ENCODE data around the gene CASP7. TPM values are rescaled to one million over a fixed set of nuclear protein-coding genes. Genes with fewer than 3 reads are reported as not detected.

The CASP7 gene
- total and polyA plus RNA-seq, 2 donors = 26.5 to 27.9 TPM

DNA sequence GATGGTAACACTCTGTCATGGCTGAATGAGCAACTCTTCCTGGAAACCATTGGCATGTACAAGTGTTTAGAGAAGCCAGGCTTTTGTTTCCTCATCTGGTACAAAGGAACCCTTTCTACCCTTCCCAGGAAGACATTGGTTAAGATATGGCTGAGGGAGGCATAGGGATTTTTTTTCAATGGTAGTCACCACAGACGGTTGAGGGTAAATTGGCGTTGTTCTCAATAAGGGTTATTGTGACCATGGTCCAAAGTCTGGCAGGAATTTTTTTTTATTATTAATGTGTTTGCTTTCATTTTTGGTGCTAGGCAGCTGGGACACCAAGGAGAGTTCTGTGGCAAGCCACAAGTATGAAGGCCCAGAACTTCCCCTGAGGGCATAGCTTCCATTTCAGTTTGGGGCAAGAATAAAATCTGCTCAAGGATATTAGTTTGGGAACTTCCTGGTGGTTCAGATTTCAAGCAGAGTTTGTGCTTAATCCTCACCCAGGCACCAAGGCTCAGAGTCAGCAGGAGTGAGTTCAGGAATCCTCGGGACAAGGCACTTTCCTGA lies 71.5 kb downstream of the CASP7 start, which contains the start of gene PLEKHS1:
Gene PLEKHS1 (plus strand): TSS at position 502 of the 552 bp plus-strand sequence. CDS start 3,596 bp downstream, outside the sequence.
- no peak within 1 kb of the TSS for H3K4me3 ChIP-seq (ENCODE audit: low read length in 2 of 2)
- no peaks in the 10 kb centered on the region for H3K36me3 ChIP-seq (ENCODE audit: control insufficient read depth in 2 of 2, insufficient read depth in 2 of 2, low read length in 1 of 2)
- H3K27ac ChIP-seq (ENCODE audit: low read depth in 1 of 2, low read length in 1 of 2) = no peak within 1 kb of the TSS
- H3K9me3 ChIP-seq (ENCODE audit: control insufficient read depth in 2 of 2, insufficient read depth in 1 of 2, low read length in 1 of 2) = no peaks in the 10 kb centered on the region
- peaks cover 0 to 2% of the 10 kb centered on the region in 2 donors for H3K27me3 ChIP-seq (ENCODE audit: control insufficient read depth in 2 of 2, insufficient read depth in 1 of 2, low read length in 1 of 2)
- H3K4me1 ChIP-seq (ENCODE audit: control insufficient read depth in 2 of 2, insufficient read depth in 2 of 2, low read length in 2 of 2) = no peaks in the 10 kb centered on the region
- DNase-seq (ENCODE audit: low read depth in 6 of 9, low spot score in 9 of 9) = no peak
- 98% methylated on average over 3 of the region's 3 CpGs for WGBS

DNA sequence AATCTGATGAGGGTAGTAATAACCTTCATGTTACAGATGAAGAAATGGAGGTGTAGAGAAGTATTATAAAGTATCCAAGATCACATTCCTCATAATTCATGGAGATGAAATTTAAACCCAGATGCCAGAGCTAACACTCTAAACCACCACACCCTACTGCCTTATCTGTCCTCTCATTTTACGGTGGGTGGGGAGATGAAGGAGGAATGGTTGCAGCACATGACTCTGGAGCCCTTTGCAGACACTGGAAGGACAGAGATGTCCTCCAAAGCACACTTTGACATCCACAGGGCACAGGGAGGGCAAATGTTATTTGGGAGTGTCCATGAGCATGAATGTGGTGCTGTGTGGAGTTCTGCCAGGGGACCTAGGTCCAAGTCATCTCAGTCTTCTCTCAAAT lies 72.8 kb downstream of the CASP7 start:
- Histone ChIP-seq H3K27me3 (ENCODE audit: control insufficient read depth in 2 of 2, insufficient read depth in 1 of 2, low read length in 1 of 2) (peaks cover 0 to 2% of the 10 kb centered on the region in 2 donors), H3K27ac (ENCODE audit: low read depth in 1 of 2, low read length in 1 of 2) (no peak overlapping the region), H3K4me3 (ENCODE audit: low read length in 2 of 2) (no peak overlapping the region), H3K9me3 (ENCODE audit: control insufficient read depth in 2 of 2, insufficient read depth in 1 of 2, low read length in 1 of 2) (no peaks in the 10 kb centered on the region), H3K4me1 (ENCODE audit: control insufficient read depth in 2 of 2, insufficient read depth in 2 of 2, low read length in 2 of 2) (no peaks in the 10 kb centered on the region), H3K36me3 (ENCODE audit: control insufficient read depth in 2 of 2, insufficient read depth in 2 of 2, low read length in 1 of 2) (no peaks in the 10 kb centered on the region)
- no peak for DNase-seq (ENCODE audit: low read depth in 6 of 9, low spot score in 9 of 9)
- WGBS = 48% methylated on average over 1 of the region's 1 CpG

DNA sequence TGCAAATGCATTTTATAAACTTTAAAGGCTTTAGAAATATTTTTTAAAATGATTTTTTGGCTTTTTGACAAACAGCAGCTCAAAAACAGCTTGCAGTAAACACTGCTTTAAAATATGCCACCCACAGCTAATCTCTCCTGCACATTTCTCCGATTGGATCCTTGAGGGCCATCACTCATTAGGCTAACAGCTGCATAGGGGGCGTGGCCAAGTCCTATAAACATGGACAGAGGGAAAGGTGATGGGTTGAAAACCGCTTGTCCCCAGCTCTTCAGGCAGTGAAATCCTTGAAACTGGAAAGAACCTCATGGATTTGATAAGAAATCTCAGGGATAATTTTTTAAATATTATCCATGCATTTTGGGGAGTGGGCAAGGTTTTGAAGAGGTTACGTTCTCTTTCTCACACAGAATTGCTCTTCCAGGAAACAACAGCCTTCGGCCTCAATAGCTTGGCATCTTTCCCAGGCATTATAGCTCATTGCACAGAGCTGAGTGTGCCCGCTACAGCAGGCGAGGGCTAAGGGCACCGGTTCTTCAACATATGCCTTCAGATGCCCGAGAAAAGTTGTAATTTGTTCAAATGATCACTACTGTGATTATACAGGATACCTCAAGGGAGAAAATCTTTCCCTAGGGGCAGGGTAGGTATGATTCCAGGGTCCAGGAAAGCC lies 73.4 kb downstream of the CASP7 start:
- WGBS = 80% methylated on average over 9 of the region's 9 CpGs
- no peak overlapping the region for H3K4me3 ChIP-seq (ENCODE audit: low read length in 2 of 2)
- H3K27ac ChIP-seq (ENCODE audit: low read depth in 1 of 2, low read length in 1 of 2) = no peak overlapping the region
- H3K36me3 ChIP-seq (ENCODE audit: control insufficient read depth in 2 of 2, insufficient read depth in 2 of 2, low read length in 1 of 2) = no peaks in the 10 kb centered on the region
- no peaks in the 10 kb centered on the region for H3K4me1 ChIP-seq (ENCODE audit: control insufficient read depth in 2 of 2, insufficient read depth in 2 of 2, low read length in 2 of 2)
- DNase-seq (ENCODE audit: low read depth in 6 of 9, low spot score in 9 of 9) = no peak
- H3K27me3 ChIP-seq (ENCODE audit: control insufficient read depth in 2 of 2, insufficient read depth in 1 of 2, low read length in 1 of 2) = peaks cover 0 to 2% of the 10 kb centered on the region in 2 donors
- H3K9me3 ChIP-seq (ENCODE audit: control insufficient read depth in 2 of 2, insufficient read depth in 1 of 2, low read length in 1 of 2) = no peaks in the 10 kb centered on the region

DNA sequence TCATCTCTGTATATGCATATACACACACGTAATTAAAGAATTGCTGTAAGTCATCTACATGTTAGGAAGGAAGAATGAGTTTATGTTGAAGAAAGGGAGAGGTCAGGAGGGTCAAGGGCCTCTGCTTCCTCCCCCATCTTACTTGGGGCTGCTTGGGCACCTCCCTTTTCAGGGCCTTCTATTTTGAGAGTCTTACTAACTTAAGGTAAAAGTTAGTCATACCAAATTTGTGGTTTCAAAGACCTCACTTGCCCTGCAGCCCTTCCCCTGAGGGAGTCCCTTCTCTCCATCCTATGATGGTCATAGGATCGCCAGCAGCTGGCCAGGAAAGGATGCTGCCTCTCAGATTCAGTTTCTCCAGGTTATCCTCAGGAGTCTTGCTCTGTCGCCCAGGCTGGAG lies 74.4 kb downstream of the CASP7 start:
- no peak for DNase-seq (ENCODE audit: low read depth in 6 of 9, low spot score in 9 of 9)
- Histone ChIP-seq H3K9me3 (ENCODE audit: control insufficient read depth in 2 of 2, insufficient read depth in 1 of 2, low read length in 1 of 2) (no peaks in the 10 kb centered on the region), H3K4me3 (ENCODE audit: low read length in 2 of 2) (no peak overlapping the region), H3K36me3 (ENCODE audit: control insufficient read depth in 2 of 2, insufficient read depth in 2 of 2, low read length in 1 of 2) (no peaks in the 10 kb centered on the region), H3K27ac (ENCODE audit: low read depth in 1 of 2, low read length in 1 of 2) (no peak overlapping the region), H3K27me3 (ENCODE audit: control insufficient read depth in 2 of 2, insufficient read depth in 1 of 2, low read length in 1 of 2) (peaks cover 0 to 2% of the 10 kb centered on the region in 2 donors), H3K4me1 (ENCODE audit: control insufficient read depth in 2 of 2, insufficient read depth in 2 of 2, low read length in 2 of 2) (no peaks in the 10 kb centered on the region)
- WGBS = 98% methylated on average over 3 of the region's 3 CpGs

DNA sequence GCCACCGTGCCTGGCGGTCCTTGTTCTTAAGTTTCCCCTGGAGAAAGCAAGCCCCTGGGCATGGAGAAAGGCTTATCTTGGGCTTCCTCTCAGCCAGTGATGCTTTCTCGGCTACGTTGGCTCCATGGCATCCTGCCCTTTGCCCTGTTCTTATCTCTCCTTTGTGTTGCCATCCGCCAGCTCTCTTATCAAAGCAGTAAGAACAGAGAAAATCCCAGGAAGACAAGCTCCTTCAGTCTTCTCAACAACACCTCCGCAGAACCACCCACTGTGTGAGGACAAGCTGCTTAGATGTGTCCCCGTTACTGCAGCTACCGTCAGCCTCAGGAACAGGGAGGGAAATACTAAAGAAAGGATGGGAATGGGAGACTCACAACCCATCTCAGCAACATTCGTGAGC lies 75.1 kb downstream of the CASP7 start:
- Histone ChIP-seq H3K4me3 (ENCODE audit: low read length in 2 of 2) (no peak overlapping the region), H3K4me1 (ENCODE audit: control insufficient read depth in 2 of 2, insufficient read depth in 2 of 2, low read length in 2 of 2) (no peaks in the 10 kb centered on the region), H3K27me3 (ENCODE audit: control insufficient read depth in 2 of 2, insufficient read depth in 1 of 2, low read length in 1 of 2) (peaks cover 0 to 2% of the 10 kb centered on the region in 2 donors), H3K27ac (ENCODE audit: low read depth in 1 of 2, low read length in 1 of 2) (no peak overlapping the region), H3K9me3 (ENCODE audit: control insufficient read depth in 2 of 2, insufficient read depth in 1 of 2, low read length in 1 of 2) (no peaks in the 10 kb centered on the region), H3K36me3 (ENCODE audit: control insufficient read depth in 2 of 2, insufficient read depth in 2 of 2, low read length in 1 of 2) (no peaks in the 10 kb centered on the region)
- no peak for DNase-seq (ENCODE audit: low read depth in 6 of 9, low spot score in 9 of 9)
- WGBS = 89% methylated on average over 9 of the region's 9 CpGs

DNA sequence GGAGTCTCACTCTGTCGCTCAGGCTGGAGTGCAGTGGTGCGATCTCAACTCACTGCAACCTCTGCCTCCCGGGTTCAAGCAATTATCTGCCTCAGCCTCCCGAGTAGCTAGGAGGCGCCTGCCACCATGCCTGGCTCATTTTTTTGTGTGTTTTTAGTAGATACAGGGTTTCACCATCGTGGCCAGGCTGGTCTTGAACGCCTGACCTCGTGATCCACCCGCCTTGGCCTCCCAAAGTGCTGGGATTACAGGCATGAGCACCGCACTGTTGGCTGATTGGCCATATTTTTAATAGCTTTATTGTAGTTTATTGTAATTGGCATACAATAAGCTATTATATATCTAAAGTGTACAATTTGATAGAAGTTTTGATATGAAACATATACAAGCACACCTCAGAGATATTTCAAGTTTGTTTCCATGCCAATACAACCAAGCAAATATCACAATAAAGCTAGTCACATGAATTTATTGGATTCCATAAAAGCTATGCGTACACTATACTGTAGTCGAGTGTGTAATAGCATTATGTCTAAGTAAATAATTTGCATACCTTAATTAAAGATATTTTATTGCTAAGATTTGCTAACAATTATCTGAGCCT lies 77.3 kb downstream of the CASP7 start:
- Histone ChIP-seq H3K36me3 (ENCODE audit: control insufficient read depth in 2 of 2, insufficient read depth in 2 of 2, low read length in 1 of 2) (no peaks in the 10 kb centered on the region), H3K4me3 (ENCODE audit: low read length in 2 of 2) (no peak overlapping the region), H3K9me3 (ENCODE audit: control insufficient read depth in 2 of 2, insufficient read depth in 1 of 2, low read length in 1 of 2) (no peaks in the 10 kb centered on the region), H3K27ac (ENCODE audit: low read depth in 1 of 2, low read length in 1 of 2) (no peak overlapping the region), H3K27me3 (ENCODE audit: control insufficient read depth in 2 of 2, insufficient read depth in 1 of 2, low read length in 1 of 2) (no peaks in the 10 kb centered on the region), H3K4me1 (ENCODE audit: control insufficient read depth in 2 of 2, insufficient read depth in 2 of 2, low read length in 2 of 2) (no peaks in the 10 kb centered on the region)
- DNase-seq (ENCODE audit: low read depth in 6 of 9, low spot score in 9 of 9) = no peak
- WGBS = 92% methylated on average over 12 of the region's 12 CpGs

DNA sequence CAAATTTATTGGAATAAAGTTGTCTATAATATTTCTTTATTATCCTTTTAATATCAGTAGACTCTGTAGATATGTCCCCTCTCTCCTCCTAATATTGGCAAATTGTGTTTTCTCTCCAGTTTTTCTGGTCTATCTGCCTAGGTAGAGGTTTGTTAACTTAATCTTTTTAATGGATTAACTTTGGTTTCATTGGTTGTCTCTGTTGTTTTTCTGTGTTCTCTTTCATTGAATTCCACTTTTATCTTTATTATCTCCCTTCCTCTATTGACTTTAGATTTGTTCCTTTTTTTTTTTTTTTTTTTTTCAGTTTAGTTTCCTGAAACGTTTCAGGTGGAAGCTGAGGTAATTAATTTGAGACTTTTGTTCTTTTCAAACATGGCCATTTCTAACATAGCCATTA lies 82.4 kb downstream of the CASP7 start:
- H3K36me3 ChIP-seq (ENCODE audit: control insufficient read depth in 2 of 2, insufficient read depth in 2 of 2, low read length in 1 of 2) = no peaks in the 10 kb centered on the region
- DNase-seq (ENCODE audit: low read depth in 6 of 9, low spot score in 9 of 9) = no peak
- 27% methylated on average over 1 of the region's 1 CpG for WGBS
- peaks cover 0 to 2% of the 10 kb centered on the region in 2 donors for H3K27me3 ChIP-seq (ENCODE audit: control insufficient read depth in 2 of 2, insufficient read depth in 1 of 2, low read length in 1 of 2)
- H3K4me3 ChIP-seq (ENCODE audit: low read length in 2 of 2) = no peak overlapping the region
- no peak overlapping the region for H3K27ac ChIP-seq (ENCODE audit: low read depth in 1 of 2, low read length in 1 of 2)
- H3K9me3 ChIP-seq (ENCODE audit: control insufficient read depth in 2 of 2, insufficient read depth in 1 of 2, low read length in 1 of 2) = no peaks in the 10 kb centered on the region
- no peaks in the 10 kb centered on the region for H3K4me1 ChIP-seq (ENCODE audit: control insufficient read depth in 2 of 2, insufficient read depth in 2 of 2, low read length in 2 of 2)

DNA sequence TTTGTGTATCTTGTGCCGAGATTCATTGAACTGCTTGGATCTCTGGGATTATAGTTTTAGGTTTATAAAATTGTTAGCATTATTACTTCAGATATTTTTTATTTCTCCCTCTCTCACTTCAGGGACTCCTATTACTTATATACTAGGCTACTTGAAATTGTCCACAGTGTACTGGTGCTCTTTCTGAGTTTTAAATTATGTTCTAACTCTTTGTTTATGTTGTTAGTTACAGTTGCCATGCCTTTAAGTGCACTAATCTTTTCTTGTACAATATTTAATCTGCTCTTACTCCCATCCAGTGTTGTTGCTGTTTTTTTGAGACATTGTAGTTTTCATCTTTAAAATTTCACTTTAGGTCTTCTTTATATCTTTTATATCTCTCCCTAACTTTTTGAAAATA lies 84.9 kb downstream of the CASP7 start:
- Histone ChIP-seq H3K4me3 (ENCODE audit: low read length in 2 of 2) (no peak overlapping the region), H3K4me1 (ENCODE audit: control insufficient read depth in 2 of 2, insufficient read depth in 2 of 2, low read length in 2 of 2) (no peaks in the 10 kb centered on the region), H3K27me3 (ENCODE audit: control insufficient read depth in 2 of 2, insufficient read depth in 1 of 2, low read length in 1 of 2) (peaks cover 0 to 7% of the 10 kb centered on the region in 2 donors), H3K27ac (ENCODE audit: low read depth in 1 of 2, low read length in 1 of 2) (no peak overlapping the region), H3K9me3 (ENCODE audit: control insufficient read depth in 2 of 2, insufficient read depth in 1 of 2, low read length in 1 of 2) (no peaks in the 10 kb centered on the region), H3K36me3 (ENCODE audit: control insufficient read depth in 2 of 2, insufficient read depth in 2 of 2, low read length in 1 of 2) (no peaks in the 10 kb centered on the region)
- WGBS = 96% methylated on average over 1 of the region's 1 CpG
- no peak for DNase-seq (ENCODE audit: low read depth in 6 of 9, low spot score in 9 of 9)

DNA sequence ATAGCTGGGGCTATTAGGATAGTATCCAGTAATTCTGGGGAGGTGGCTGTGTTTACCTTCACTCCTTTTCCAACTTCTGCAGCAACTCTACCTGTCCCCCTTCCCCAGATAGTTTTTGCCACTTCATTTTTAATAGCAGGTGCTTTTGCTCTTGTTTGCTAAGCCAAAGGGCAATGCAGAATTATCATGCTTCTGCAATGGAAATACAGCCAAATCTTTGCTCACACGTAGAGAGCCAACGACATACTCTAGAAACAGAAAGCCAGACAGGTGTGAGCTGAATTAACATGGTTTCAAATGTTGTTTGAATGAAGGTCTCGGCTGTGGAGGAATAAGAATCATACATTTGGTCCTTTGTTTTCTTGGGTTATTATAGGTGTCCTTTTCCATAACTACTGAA lies 86.2 kb downstream of the CASP7 start:
- 91% methylated on average over 3 of the region's 3 CpGs for WGBS
- no peak overlapping the region for H3K27ac ChIP-seq (ENCODE audit: low read depth in 1 of 2, low read length in 1 of 2)
- no peaks in the 10 kb centered on the region for H3K36me3 ChIP-seq (ENCODE audit: control insufficient read depth in 2 of 2, insufficient read depth in 2 of 2, low read length in 1 of 2)
- H3K9me3 ChIP-seq (ENCODE audit: control insufficient read depth in 2 of 2, insufficient read depth in 1 of 2, low read length in 1 of 2) = no peaks in the 10 kb centered on the region
- no peak overlapping the region for H3K4me3 ChIP-seq (ENCODE audit: low read length in 2 of 2)
- H3K27me3 ChIP-seq (ENCODE audit: control insufficient read depth in 2 of 2, insufficient read depth in 1 of 2, low read length in 1 of 2) = peaks cover 0 to 9% of the 10 kb centered on the region in 2 donors
- H3K4me1 ChIP-seq (ENCODE audit: control insufficient read depth in 2 of 2, insufficient read depth in 2 of 2, low read length in 2 of 2) = no peaks in the 10 kb centered on the region
- no peak for DNase-seq (ENCODE audit: low read depth in 6 of 9, low spot score in 9 of 9)
